Testis (tissue), 2 donors: Measurements from ENCODE around the gene FBXL7.

Experiments used
- CTCF ChIP-seq, 3 experiments: fragments of 450-650 bp in 2 of 3; fragments of 200-600 bp in 1 of 3; sonication (generic) in 1 of 3; IDR thresholded peaks; one replicate each; pipeline ENCODE4 v1.5.1; 2016 to 2019; ENCODE audit warnings: antibody characterized with exemption in 3 of 3, mild to moderate bottlenecking in 2 of 3, moderate library complexity in 1 of 3
- POLR2A ChIP-seq: fragments of 450-650 bp; IDR thresholded peaks from one replicate; pipeline ENCODE4 v1.6.1; 2017; ENCODE audit warnings: antibody characterized with exemption, mild to moderate bottlenecking, moderate library complexity

- TF ChIP-seq POLR2A (no peak), CTCF (IDR thresholded peaks at IDR 0.05) (no peak)
Measured at GRCh38 chr5:15650266-15650665, 150.3 kb downstream of the FBXL7 start.
